IMR-90 (cell line): ENCODE results near the gene NTN4. TPM values are rescaled to one million over a fixed set of nuclear protein-coding genes. Genes with fewer than 3 reads are reported as not detected.

Source experiments
- ATAC-seq: fragments of 200-7000 bp; cut with Tn5 transposase; 2 replicates; pipeline ENCODE4 v1.9.1; 2020; ENCODE audit warnings: low read depth, mild to moderate bottlenecking, moderate library complexity
- BruUV-seq: library from RNA; stranded (reverse); fragments of 400-500 nt; replicated peaks from 2 replicates; lab custom pipeline; 2021; lab: Mats Ljungman, UMichigan
- CTCF ChIA-PET: fragments of 300-600 bp; formaldehyde crosslinking; extraction: SDS; loops from one replicate; lab custom pipeline; 2021; ENCODE audit warnings: antibody characterized with exemption; lab: Yijun Ruan, JAX
- POLR2A ChIA-PET: fragments of 300-600 bp; sonication (Branson Sonifier 250); formaldehyde crosslinking; loops from one replicate; lab custom pipeline; 2022; ENCODE audit warnings: antibody characterized with exemption; ENCODE audit not compliant: unreplicated experiment; lab: Charles Lee
- DNase-seq: peaks from one replicate; pipeline ENCODE4 v3.0.0; 2013
- H2AFZ ChIP-seq: replicated peaks from 2 replicates; pipeline ENCODE3; 2013; ENCODE audit warnings: low read length, mild to moderate bottlenecking; ENCODE audit not compliant: poor library complexity
- H2AK5ac ChIP-seq: 2 replicates; pipeline ENCODE4 v1.6.1; 2013; ENCODE audit warnings: low read depth, low read length, inconsistent platforms
- H2AK9ac ChIP-seq: replicated peaks from 2 replicates; pipeline ENCODE3; 2013; ENCODE audit warnings: mild to moderate bottlenecking, low read depth, low read length, moderate library complexity; ENCODE audit not compliant: poor library complexity
- H2BK120ac ChIP-seq: 2 replicates; pipeline ENCODE4 v1.6.1; 2013; ENCODE audit warnings: low read depth, low read length, inconsistent platforms
- H2BK15ac ChIP-seq: 3 replicates; pipeline ENCODE4 v1.6.1; 2013; ENCODE audit warnings: low read depth, low read length, inconsistent platforms
- H2BK20ac ChIP-seq: 2 replicates; pipeline ENCODE4 v1.6.1; 2013; ENCODE audit warnings: low read depth, mild to moderate bottlenecking, inconsistent platforms, low read length, moderate library complexity
- H2BK5ac ChIP-seq: 2 replicates; pipeline ENCODE4 v1.6.1; 2013; ENCODE audit warnings: mild to moderate bottlenecking, low read depth, low read length, inconsistent platforms; ENCODE audit not compliant: poor library complexity, severe bottlenecking
- H3K14ac ChIP-seq: replicated peaks from 2 replicates; pipeline ENCODE4 v1.6.1; 2013; ENCODE audit warnings: low read depth, low read length, inconsistent platforms
- H3K18ac ChIP-seq: 2 replicates; pipeline ENCODE4 v1.6.1; 2013; ENCODE audit warnings: low read depth, low read length, control low read depth
- H3K23ac ChIP-seq: 2 replicates; pipeline ENCODE4 v1.6.1; 2013; ENCODE audit warnings: low read depth, low read length, inconsistent platforms
- H3K27ac ChIP-seq: 2 replicates; pipeline ENCODE4 v1.5.1; 2013; ENCODE audit warnings: mild to moderate bottlenecking, control low read depth, low read length; ENCODE audit not compliant: insufficient read depth
- H3K27me3 ChIP-seq: 2 replicates; pipeline ENCODE4 v1.6.1; 2013; ENCODE audit warnings: low read length; ENCODE audit not compliant: control insufficient read depth, insufficient read depth
- H3K36me3 ChIP-seq: 2 replicates; pipeline ENCODE4 v1.6.1; 2013; ENCODE audit warnings: low read length, mixed read lengths; ENCODE audit not compliant: control insufficient read depth, insufficient read depth
- H3K4ac ChIP-seq: 2 replicates; pipeline ENCODE4 v1.6.1; 2013; ENCODE audit warnings: low read depth, low read length, inconsistent platforms
- H3K4me1 ChIP-seq: 2 replicates; pipeline ENCODE4 v1.6.1; 2013; ENCODE audit warnings: low read length, mixed read lengths; ENCODE audit not compliant: control insufficient read depth, insufficient read depth
- H3K4me2 ChIP-seq: 2 replicates; pipeline ENCODE4 v1.6.1; 2013; ENCODE audit warnings: low read depth, mild to moderate bottlenecking, control low read depth, low read length, moderate library complexity
- H3K4me3 ChIP-seq: 2 replicates; pipeline ENCODE4 v1.5.1; 2013; ENCODE audit warnings: low read depth, mild to moderate bottlenecking, control low read depth, low read length, moderate library complexity; ENCODE audit not compliant: insufficient read depth
- H3K56ac ChIP-seq: 2 replicates; pipeline ENCODE4 v1.6.1; 2013; ENCODE audit warnings: low read length, inconsistent platforms; ENCODE audit not compliant: insufficient read depth; ENCODE audit errors: extremely low read depth
- H3K79me1 ChIP-seq, 2 experiments: 2 replicates each; pipeline ENCODE4 v1.6.1; 2013; ENCODE audit warnings: low read length in 2 of 2, inconsistent platforms in 1 of 2, low read depth in 1 of 2
- H3K9ac ChIP-seq: 2 replicates; pipeline ENCODE4 v1.6.1; 2013; ENCODE audit warnings: low read depth, low read length, control low read depth
- H3K9me1 ChIP-seq: 2 replicates; pipeline ENCODE4 v1.6.1; 2013; ENCODE audit warnings: low read length, inconsistent platforms; ENCODE audit not compliant: insufficient read depth
- H3K9me3 ChIP-seq: 2 replicates; pipeline ENCODE4 v1.6.1; 2013; ENCODE audit warnings: low read length; ENCODE audit not compliant: control insufficient read depth, insufficient read depth
- H4K20me1 ChIP-seq: 2 replicates; pipeline ENCODE4 v1.6.1; 2013; ENCODE audit warnings: low read length, inconsistent platforms; ENCODE audit not compliant: insufficient read depth
- H4K5ac ChIP-seq: 2 replicates; pipeline ENCODE4 v1.6.1; 2013; ENCODE audit warnings: mild to moderate bottlenecking, low read depth, low read length, control low read depth
- H4K8ac ChIP-seq, 2 experiments: 2 replicates each; pipeline ENCODE4 v1.6.1; 2013; ENCODE audit warnings: low read depth in 2 of 2, low read length in 2 of 2, control low read depth in 1 of 2, inconsistent platforms in 1 of 2
- H4K91ac ChIP-seq: 2 replicates; pipeline ENCODE4 v1.6.1; 2013; ENCODE audit warnings: low read depth, low read length, inconsistent platforms; ENCODE audit not compliant: insufficient read depth
- BHLHE40 ChIP-seq: fragments of 150-350 bp; IDR thresholded peaks from 2 replicates; pipeline ENCODE4 v1.6.1; 2016; ENCODE audit warnings: mild to moderate bottlenecking, low read depth, low read length
- CEBPB ChIP-seq: IDR thresholded peaks from 2 replicates; pipeline ENCODE4 v1.6.1; 2012; ENCODE audit warnings: low read depth, low read length, improper control_type of control experiment
- FOS ChIP-seq: fragments of 150-350 bp; IDR thresholded peaks from 2 replicates; pipeline ENCODE4 v1.6.1; 2016; ENCODE audit warnings: low read depth, low read length
- MAFK ChIP-seq: IDR thresholded peaks from 2 replicates; pipeline ENCODE4 v1.6.1; 2012; ENCODE audit warnings: low read depth, low read length, improper control_type of control experiment
- MXI1 ChIP-seq: IDR thresholded peaks from 2 replicates; pipeline ENCODE4 v1.6.1; 2012; ENCODE audit warnings: low read depth, mild to moderate bottlenecking, low read length, moderate library complexity, borderline replicate concordance
- RFX5 ChIP-seq: IDR thresholded peaks from 2 replicates; pipeline ENCODE4 v1.8.0; 2012; ENCODE audit warnings: low read depth, mild to moderate bottlenecking, low read length, moderate library complexity
- WGBS, 2 experiments: methylation state at CpG; one replicate each; pipeline versions ENCODE4 v1.1.5 to v1.1.7; 2013; ENCODE audit warnings: missing lambda C conversion rate in 2 of 2; ENCODE audit not compliant: insufficient read length in 1 of 2; ENCODE audit errors: extremely low coverage in 2 of 2; 5-methylcytosine and 5-hydroxymethylcytosine counted together
- dilution Hi-C: fragments of 300-500 bp; cut with HindIII; formaldehyde crosslinking; loops from one replicate; pipeline ENCODE4 v1.14.3; 2018; ENCODE audit warnings: low sequenced_read_pairs; ENCODE audit not compliant: unreplicated experiment
- in situ Hi-C: fragments of 300-500 bp; cut with MboI; formaldehyde crosslinking; loops from 3 replicates; pipeline ENCODE4 v1.14.3; 2019; ENCODE audit warnings: low sequenced_read_pairs, inconsistent platforms, mixed read lengths
- intact Hi-C: fragments of 100-400 bp; cut with micrococcal nuclease; formaldehyde crosslinking; loops from 2 replicates; pipeline ENCODE4 v1.10.0; 2022
- polyA plus RNA-seq, 3 experiments: library from polyadenylated mRNA; depleted of rRNA; stranded (reverse); fragments of >200 nt; gene quantifications; 2 replicates each; pipeline ENCODE4 v1.2.3, GENCODE V29; 2012; ENCODE audit warnings: low replicate concordance in 1 of 3
- total RNA-seq: library from RNA; depleted of rRNA; stranded (reverse); fragments of >200 nt; gene quantifications from 2 replicates; pipeline ENCODE4 v1.2.3, GENCODE V29; 2012
- TF ChIP-seq, protein P1 (sequence below): conservative IDR thresholded peaks from 2 replicates; pipeline ENCODE4 v1.5.1; 2012; ENCODE audit warnings: mild to moderate bottlenecking, low read depth, low read length, improper control_type of control experiment

The NTN4 gene
- total and polyA plus RNA-seq, 2 of the 4 experiments (the other 2 are of a cell fraction): 54.6 to 56.6 TPM

DNA sequence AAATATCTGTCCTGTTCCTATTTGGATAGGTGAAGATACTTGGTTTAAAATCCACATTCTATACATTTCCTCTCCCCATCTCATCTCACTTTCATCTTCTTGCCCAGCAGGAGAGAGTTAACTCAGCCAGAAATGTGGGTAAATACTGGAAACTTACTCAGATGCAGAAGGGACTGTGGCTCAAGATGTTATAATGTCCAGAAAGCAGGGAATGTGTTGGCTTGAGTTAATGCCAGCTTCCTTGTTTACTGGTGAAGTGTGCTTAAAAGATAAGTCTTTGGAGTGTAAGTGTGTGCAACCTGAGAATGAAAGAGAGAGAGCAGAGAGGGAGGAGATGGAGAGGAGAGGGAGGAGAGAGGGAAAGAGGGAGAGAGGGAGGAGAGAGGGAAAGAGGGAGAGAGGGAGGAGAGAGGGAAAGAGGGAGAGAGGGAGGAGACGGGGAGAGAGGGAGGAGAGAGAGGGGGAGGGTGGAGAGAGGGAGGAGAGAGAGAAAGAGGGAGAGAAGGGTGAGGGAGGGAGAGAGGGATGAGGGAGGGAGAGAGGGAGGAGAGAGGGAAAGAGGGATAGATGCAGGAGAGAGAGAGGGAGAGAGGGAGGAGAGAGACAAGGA is 46.2 kb upstream of the NTN4 start (continued):
- TF ChIP-seq, protein P1, sequence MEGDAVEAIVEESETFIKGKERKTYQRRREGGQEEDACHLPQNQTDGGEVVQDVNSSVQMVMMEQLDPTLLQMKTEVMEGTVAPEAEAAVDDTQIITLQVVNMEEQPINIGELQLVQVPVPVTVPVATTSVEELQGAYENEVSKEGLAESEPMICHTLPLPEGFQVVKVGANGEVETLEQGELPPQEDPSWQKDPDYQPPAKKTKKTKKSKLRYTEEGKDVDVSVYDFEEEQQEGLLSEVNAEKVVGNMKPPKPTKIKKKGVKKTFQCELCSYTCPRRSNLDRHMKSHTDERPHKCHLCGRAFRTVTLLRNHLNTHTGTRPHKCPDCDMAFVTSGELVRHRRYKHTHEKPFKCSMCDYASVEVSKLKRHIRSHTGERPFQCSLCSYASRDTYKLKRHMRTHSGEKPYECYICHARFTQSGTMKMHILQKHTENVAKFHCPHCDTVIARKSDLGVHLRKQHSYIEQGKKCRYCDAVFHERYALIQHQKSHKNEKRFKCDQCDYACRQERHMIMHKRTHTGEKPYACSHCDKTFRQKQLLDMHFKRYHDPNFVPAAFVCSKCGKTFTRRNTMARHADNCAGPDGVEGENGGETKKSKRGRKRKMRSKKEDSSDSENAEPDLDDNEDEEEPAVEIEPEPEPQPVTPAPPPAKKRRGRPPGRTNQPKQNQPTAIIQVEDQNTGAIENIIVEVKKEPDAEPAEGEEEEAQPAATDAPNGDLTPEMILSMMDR: no peak

DNA sequence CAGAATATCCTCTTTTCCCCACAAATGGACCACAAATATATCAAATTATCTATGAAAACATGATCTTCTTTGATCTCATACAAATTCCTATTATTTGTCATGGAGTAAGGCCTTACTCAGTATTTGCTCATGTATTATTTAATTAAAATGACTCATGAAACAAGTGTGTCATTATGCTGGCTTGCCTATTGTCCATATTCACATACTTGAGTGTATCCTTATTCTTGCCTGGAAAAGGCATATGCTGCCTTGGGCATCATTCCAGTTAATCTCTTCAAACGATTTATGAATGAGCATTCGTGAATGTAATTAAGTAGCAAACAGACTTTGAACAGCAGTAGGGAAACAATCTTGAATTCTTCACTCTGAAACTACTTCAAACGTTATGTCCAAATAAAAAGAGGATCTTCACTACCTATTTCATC is 45.6 kb upstream of the NTN4 start:
- Histone ChIP-seq H3K79me1 (no peaks in the 10 kb centered on the region), H3K9me1 (peaks cover 5% of the 10 kb centered on the region), H4K5ac (no peak overlapping the region), H3K14ac (no peak overlapping the region), H3K4me1 (peaks cover 8% of the 10 kb centered on the region; the same call in 1 of the 2 replicates), H3K36me3 (no peaks in the 10 kb centered on the region), H3K4me3 (no peak overlapping the region), H3K4ac (no peak overlapping the region), H3K4me2 (peak overlapping the region; percentile 51), H3K18ac (no peak overlapping the region), H3K56ac (no peak overlapping the region), H3K9me3 (no peaks in the 10 kb centered on the region), H2BK5ac (no peak overlapping the region), H2BK120ac (no peak overlapping the region), H3K9ac (no peak overlapping the region), H3K23ac (no peak overlapping the region), H4K20me1 (no peaks in the 10 kb centered on the region), H4K91ac (no peak overlapping the region), H2BK15ac (no peak overlapping the region), H3K27ac (no peak overlapping the region), H2AK9ac (no peak overlapping the region), H2BK20ac (no peak overlapping the region), H4K8ac (no peak overlapping the region), H2AFZ (no peak overlapping the region), H2AK5ac (no peak overlapping the region), H3K27me3 (peaks cover 3% of the 10 kb centered on the region; the same call in 1 of the 2 replicates)
- dilution Hi-C loops (no loop called here), in situ Hi-C loops (no loop called here), intact Hi-C loops (loop anchor here (10.0 kb wide), 1 partner anchor 1281 kb away; no protein-coding TSS in a partner anchor)
- peak; percentile 24; the same call in 1 of the 2 replicates for ATAC-seq
- TF ChIP-seq RFX5 (no peak), MXI1 (no peak), MAFK (no peak), FOS (peak; percentile 51; the same call in 1 of the 2 replicates), CEBPB (no peak), BHLHE40 (no peak)
- TF ChIP-seq, protein P1: no peak
- CTCF ChIA-PET: no interaction called here
- WGBS, 2 experiments: no CpG with 5 or more reads among the region's 3 CpGs
- DNase-seq: peak; percentile 78
- POLR2A ChIA-PET: no interaction called here
- BruUV-seq: no TSS peak
